HPDE6-E6E7 (cell line): ENCODE results near the gene RIPK1.
"Not testable (repeated sequence)": the region's sequence is repeated elsewhere in the genome, so short reads cannot be mapped to it uniquely, and the experiment has no call there.

Source experiments
- DNase-seq: peaks from one replicate; pipeline ENCODE4 v3.0.0; 2011; ENCODE audit warnings: missing footprints; ENCODE audit errors: extremely low spot score

RIPK1 gene

GRCh38 chr6:3045777-3046176 is 22.5 kb upstream of the RIPK1 start:
- no peak for DNase-seq

- DNase-seq, result no peak
Observed at GRCh38 chr6:3046295-3046694, 22.0 kb upstream of the RIPK1 start.

- not testable (repeated sequence) for DNase-seq
Observed at GRCh38 chr6:3048009-3048408, 20.3 kb upstream of the RIPK1 start.

- no peak for DNase-seq
Observed at GRCh38 chr6:3052481-3053230, 15.6 kb upstream of the RIPK1 start.

GRCh38 chr6:3053231-3053508 is 15.1 kb upstream of the RIPK1 start:
- DNase-seq, result no peak

- DNase-seq, result not testable (repeated sequence)
Observed at GRCh38 chr6:3054229-3055157, 13.8 kb upstream of the RIPK1 start.

GRCh38 chr6:3055158-3055499 is 13.2 kb upstream of the RIPK1 start:
- DNase-seq, result not testable (repeated sequence)

- no peak for DNase-seq
Observed at GRCh38 chr6:3057063-3057770, 11.1 kb upstream of the RIPK1 start.

GRCh38 chr6:3058957-3059356 is 9.3 kb upstream of the RIPK1 start:
- no peak for DNase-seq

GRCh38 chr6:3060092-3060491 is 8.2 kb upstream of the RIPK1 start:
- not testable (repeated sequence) for DNase-seq

GRCh38 chr6:3061501-3061941 is 6.8 kb upstream of the RIPK1 start:
- peak; percentile 21 for DNase-seq

GRCh38 chr6:3063340-3063732 is 5.0 kb upstream of the RIPK1 start:
- not testable (repeated sequence) for DNase-seq

- DNase-seq, result peak; percentile 84
Observed at GRCh38 chr6:3063733-3064700, 4.3 kb upstream of the RIPK1 start.

GRCh38 chr6:3071568-3071967 is 3.3 kb downstream of the RIPK1 start:
- no peak for DNase-seq

GRCh38 chr6:3072798-3073197 is 4.5 kb downstream of the RIPK1 start:
- no peak for DNase-seq

GRCh38 chr6:3073382-3073781 is 5.1 kb downstream of the RIPK1 start:
- DNase-seq, result no peak

GRCh38 chr6:3075772-3076113 is 7.4 kb downstream of the RIPK1 start:
- no peak for DNase-seq

- DNase-seq, result no peak
Observed at GRCh38 chr6:3076320-3076719, 8.0 kb downstream of the RIPK1 start.

- DNase-seq, result no peak
Observed at GRCh38 chr6:3077430-3077829, 9.1 kb downstream of the RIPK1 start.

- not testable (repeated sequence) for DNase-seq
Observed at GRCh38 chr6:3078952-3079351, 10.7 kb downstream of the RIPK1 start.

GRCh38 chr6:3079682-3080081 is 11.4 kb downstream of the RIPK1 start:
- no peak for DNase-seq
